K562 (cell line): Measurements from ENCODE around the gene H2AZ2. TPM values are rescaled to one million over a fixed set of nuclear protein-coding genes. Genes with fewer than 3 reads are reported as not detected.
A peak's percentile ranks its signal among the peaks of the same experiment; 100 is the strongest.

Experiments used
- C11orf30 ChIP-seq: fragments of 450-650 bp; IDR thresholded peaks from 2 replicates; pipeline ENCODE4 v1.6.1; 2016; ENCODE audit warnings: low read depth, mild to moderate bottlenecking
- CBFB ChIP-seq: sonication (generic); formaldehyde crosslinking; IDR thresholded peaks from 2 replicates; pipeline ENCODE4 v1.4.0; 2020; ENCODE audit warnings: mild to moderate bottlenecking, missing genetic modification reagents
- CEBPZ ChIP-seq: fragments of 150-350 bp; IDR thresholded peaks from 2 replicates; pipeline ENCODE4 v1.6.1; 2014; ENCODE audit warnings: low read depth, mild to moderate bottlenecking, low read length, borderline replicate concordance
- DPF2 ChIP-seq: fragments of 450-650 bp; IDR thresholded peaks from 2 replicates; pipeline ENCODE4 v1.6.1; 2016
- ELF2 ChIP-seq: fragments of 250-450 bp; sonication (Bioruptor Pico); IDR thresholded peaks from 2 replicates; pipeline ENCODE4 v1.5.0; 2021; ENCODE audit warnings: mild to moderate bottlenecking
- FOS ChIP-seq: IDR thresholded peaks from 3 replicates; pipeline ENCODE4 v1.6.1; 2011; ENCODE audit not compliant: insufficient read length; ENCODE audit errors: extremely low read depth
- FOXP4 ChIP-seq: sonication (generic); formaldehyde crosslinking; IDR thresholded peaks from 2 replicates; pipeline ENCODE4 v1.8.0; 2022; ENCODE audit warnings: mild to moderate bottlenecking, missing genetic modification reagents, borderline replicate concordance
- HDAC2 ChIP-seq: fragments of 450-650 bp; IDR thresholded peaks from 2 replicates; pipeline ENCODE4 v1.6.1; 2016; ENCODE audit warnings: mild to moderate bottlenecking
- KDM1A ChIP-seq, 2 experiments: fragments of 450-650 bp; IDR thresholded peaks; 2 replicates each; pipeline ENCODE4 v1.6.1; 2016; ENCODE audit warnings: mild to moderate bottlenecking in 2 of 2
- KLF16 ChIP-seq: IDR thresholded peaks from 2 replicates; pipeline ENCODE4 v1.6.1; 2016; ENCODE audit warnings: antibody characterized with exemption
- MBD2 ChIP-seq: sonication (generic); IDR thresholded peaks from 2 replicates; pipeline ENCODE4 v1.6.1; 2016; ENCODE audit warnings: low read depth, borderline replicate concordance
- POLR2B ChIP-seq: fragments of 450-650 bp; IDR thresholded peaks from 2 replicates; pipeline ENCODE4 v1.6.1; 2018; ENCODE audit warnings: low read depth; ENCODE audit not compliant: partially characterized antibody
- POLR3A ChIP-seq: IDR thresholded peaks from 2 replicates; pipeline ENCODE4 v1.6.1; 2011; ENCODE audit warnings: borderline replicate concordance, mild to moderate bottlenecking, moderate library complexity; ENCODE audit not compliant: insufficient read length, insufficient read depth; ENCODE audit errors: extremely low read depth
- PTRF ChIP-seq: fragments of 450-650 bp; IDR thresholded peaks from 2 replicates; pipeline ENCODE4 v1.6.1; 2016; ENCODE audit warnings: mild to moderate bottlenecking, missing genetic modification characterization, missing compliant biosample characterization
- SAFB ChIP-seq: fragments of 200-400 bp; formaldehyde crosslinking; IDR thresholded peaks from 2 replicates; pipeline ENCODE4 v1.6.1; 2017; ENCODE audit warnings: low read depth, low read length, borderline replicate concordance
- SRSF1 ChIP-seq: fragments of 200-400 bp; formaldehyde crosslinking; IDR thresholded peaks from 2 replicates; pipeline ENCODE4 v1.6.1; 2017; ENCODE audit warnings: mild to moderate bottlenecking, low read depth, low read length, moderate library complexity
- TAF1 ChIP-seq: IDR thresholded peaks from 2 replicates; pipeline ENCODE4 v1.6.1; 2011; ENCODE audit warnings: mild to moderate bottlenecking, low read length, moderate library complexity; ENCODE audit not compliant: insufficient read depth, control insufficient read depth, severe bottlenecking; ENCODE audit errors: extremely low read depth
- TFE3 ChIP-seq: fragments of 450-650 bp; formaldehyde crosslinking; IDR thresholded peaks from 2 replicates; pipeline ENCODE4 v1.4.0; 2020; ENCODE audit warnings: mild to moderate bottlenecking, mixed read lengths
- THRA ChIP-seq: fragments of 450-650 bp; IDR thresholded peaks from 2 replicates; pipeline ENCODE4 v1.6.1; 2017; ENCODE audit warnings: mild to moderate bottlenecking, moderate library complexity
- ZKSCAN3 ChIP-seq: fragments of 250-450 bp; sonication (Bioruptor Pico); IDR thresholded peaks from 2 replicates; pipeline ENCODE4 v1.4.0; 2020
- ZNF217 ChIP-seq: sonication (generic); formaldehyde crosslinking; IDR thresholded peaks from 2 replicates; pipeline ENCODE4 v1.8.0; 2022; ENCODE audit warnings: mild to moderate bottlenecking, missing genetic modification reagents
- ZNF431 ChIP-seq: sonication (generic); formaldehyde crosslinking; IDR thresholded peaks from 2 replicates; pipeline ENCODE4 v1.8.0; 2022; ENCODE audit warnings: mild to moderate bottlenecking, missing genetic modification reagents
- polyA plus RNA-seq, 8 experiments: library from polyadenylated mRNA; depleted of rRNA in 4 of 8; stranded (reverse) in 5 of 8; unstranded in 3 of 8; fragments of >200 nt; fragmentation: Nextera tagmentation in 2 of 8; fragmentation: Illumina TruSeq in 1 of 8; extraction: Ambion mirVana in 2 of 8; extraction: Trizol in 1 of 8; gene quantifications; 2 replicates each; pipeline versions ENCODE4 v1.2.1 to v1.2.3, GENCODE V29; 2011 to 2014; ENCODE audit warnings: inconsistent platforms in 1 of 8, missing spikeins in 1 of 8
- total RNA-seq, 7 experiments: library from RNA; depleted of rRNA in 6 of 7; stranded (reverse); fragments of >200 nt in 6 of 7; fragmentation: Illumina TruSeq in 2 of 7; extraction: Trizol in 2 of 7; gene quantifications; 2 replicates each; pipeline versions ENCODE4 v1.2.1 to v1.2.3, GENCODE V29; 2011 to 2021; ENCODE audit warnings: low replicate concordance in 1 of 7

H2AZ2 gene
- total and polyA plus RNA-seq, 9 of the 15 experiments (the other 6 are each of a cell fraction or from before 2014, with no cell fraction given), result 105 to 382 (median 286) TPM

- peak; percentile 86 to 97 for TF ChIP-seq KDM1A (IDR thresholded peaks at IDR 0.05)
- no peak for TF ChIP-seq PTRF (tag)
- no peak for TF ChIP-seq SAFB
- no peak for TF ChIP-seq POLR2B
- no peak for TF ChIP-seq CBFB (CRISPR knock-in tag)
- no peak for TF ChIP-seq MBD2
- TF ChIP-seq KLF16, result no peak
- TF ChIP-seq C11orf30, result no peak
- TF ChIP-seq CEBPZ, result no peak
- 0 out of 2 replicates have a peak, but pooled peaks have one; percentile 43 for TF ChIP-seq FOXP4 (CRISPR knock-in tag)
- no peak; the same call in 1 of the 2 replicates for TF ChIP-seq SRSF1
- TF ChIP-seq HDAC2, result peak; percentile 80
- TF ChIP-seq DPF2, result 0 out of 2 replicates have a peak, but pooled peaks have one; percentile 16
- TF ChIP-seq TAF1, result no peak
- no peak for TF ChIP-seq ELF2 (CRISPR knock-in tag)
- TF ChIP-seq TFE3, result no peak
- TF ChIP-seq THRA, result no peak
- no peak for TF ChIP-seq POLR3A
- no peak for TF ChIP-seq ZNF217
- TF ChIP-seq ZNF431 (CRISPR knock-in tag), result no peak
- TF ChIP-seq FOS, result no peak
- TF ChIP-seq ZKSCAN3 (CRISPR knock-in tag), result no peak
Observed at GRCh38 chr7:44796034-44796503, 51.8 kb downstream of the H2AZ2 start (continued).
